Upper lobe of right lung (tissue), 1 donor: Measurements from ENCODE around the gene SDC1. TPM values are rescaled to one million over a fixed set of nuclear protein-coding genes. Genes with fewer than 3 reads are reported as not detected.

Experiments used
- ATAC-seq: fragments of 200-7000 bp; cut with Tn5 transposase; one replicate; pipeline ENCODE4 v1.9.1; 2020; ENCODE audit warnings: mild to moderate bottlenecking, moderate library complexity
- DNase-seq: peaks from one replicate; pipeline ENCODE4 v3.0.0-alpha.2; 2020
- H3K27ac ChIP-seq: fragments of 200-600 bp; one replicate; pipeline ENCODE4 v1.8.0; 2022
- H3K27me3 ChIP-seq: fragments of 200-600 bp; one replicate; pipeline ENCODE4 v1.8.0; 2022; ENCODE audit warnings: mild to moderate bottlenecking
- H3K36me3 ChIP-seq: fragments of 200-600 bp; one replicate; pipeline ENCODE4 v1.8.0; 2022
- H3K4me1 ChIP-seq: fragments of 200-600 bp; one replicate; pipeline ENCODE4 v1.8.0; 2022
- H3K4me3 ChIP-seq: fragments of 200-600 bp; one replicate; pipeline ENCODE4 v1.8.0; 2022; ENCODE audit warnings: mild to moderate bottlenecking
- H3K9me3 ChIP-seq: fragments of 200-600 bp; one replicate; pipeline ENCODE4 v1.8.0; 2022
- intact Hi-C: fragments of 100-400 bp; cut with DNase I; formaldehyde crosslinking; loops from one replicate; pipeline ENCODE4 v1.11.0; 2022
- total RNA-seq: library from RNA; stranded (reverse); fragmentation: NEBNext Ultra II Directional; extraction: Animal tissue kit (Norgen Biotek cat#: 25700); gene quantifications from one replicate; pipeline ENCODE4 v1.2.1, GENCODE V29; 2021
- TF ChIP-seq, protein P1 (sequence below): fragments of 200-600 bp; IDR thresholded peaks from one replicate; pipeline ENCODE4 v1.8.0; 2022; ENCODE audit warnings: antibody characterized with exemption
- donor health status: DM: no; HTN: yes; CAD: no; lungs with severe emphysema.

Gene SDC1
- total RNA-seq, 1 donor from 2014 or later: 148 TPM

DNA sequence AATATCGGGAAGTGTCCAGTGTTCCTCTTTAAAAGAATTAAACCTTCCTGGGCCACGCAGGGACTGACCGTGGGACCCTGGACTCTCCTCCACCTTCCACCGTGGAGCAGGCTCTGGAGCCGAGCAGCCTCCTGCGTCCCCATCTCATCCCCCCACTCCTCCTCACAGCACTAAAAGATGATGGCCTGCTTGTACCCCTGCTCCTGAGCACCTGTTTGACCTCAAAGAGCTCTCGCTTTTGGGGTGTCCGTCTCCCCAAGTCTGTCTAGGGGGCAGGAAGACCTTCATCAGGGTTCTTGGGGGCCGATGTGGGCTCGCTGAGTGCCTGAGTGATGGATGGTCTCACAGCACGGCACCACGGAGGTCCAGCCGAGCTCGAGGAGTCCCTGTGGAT is 1.2 kb upstream of the SDC1 start:
- Histone ChIP-seq H3K36me3 (no peaks in the 10 kb centered on the region), H3K27me3 (peaks cover 3% of the 10 kb centered on the region), H3K27ac (no peak overlapping the region), H3K9me3 (no peaks in the 10 kb centered on the region), H3K4me1 (peaks cover 16% of the 10 kb centered on the region), H3K4me3 (no peak overlapping the region)
- TF ChIP-seq, protein P1, sequence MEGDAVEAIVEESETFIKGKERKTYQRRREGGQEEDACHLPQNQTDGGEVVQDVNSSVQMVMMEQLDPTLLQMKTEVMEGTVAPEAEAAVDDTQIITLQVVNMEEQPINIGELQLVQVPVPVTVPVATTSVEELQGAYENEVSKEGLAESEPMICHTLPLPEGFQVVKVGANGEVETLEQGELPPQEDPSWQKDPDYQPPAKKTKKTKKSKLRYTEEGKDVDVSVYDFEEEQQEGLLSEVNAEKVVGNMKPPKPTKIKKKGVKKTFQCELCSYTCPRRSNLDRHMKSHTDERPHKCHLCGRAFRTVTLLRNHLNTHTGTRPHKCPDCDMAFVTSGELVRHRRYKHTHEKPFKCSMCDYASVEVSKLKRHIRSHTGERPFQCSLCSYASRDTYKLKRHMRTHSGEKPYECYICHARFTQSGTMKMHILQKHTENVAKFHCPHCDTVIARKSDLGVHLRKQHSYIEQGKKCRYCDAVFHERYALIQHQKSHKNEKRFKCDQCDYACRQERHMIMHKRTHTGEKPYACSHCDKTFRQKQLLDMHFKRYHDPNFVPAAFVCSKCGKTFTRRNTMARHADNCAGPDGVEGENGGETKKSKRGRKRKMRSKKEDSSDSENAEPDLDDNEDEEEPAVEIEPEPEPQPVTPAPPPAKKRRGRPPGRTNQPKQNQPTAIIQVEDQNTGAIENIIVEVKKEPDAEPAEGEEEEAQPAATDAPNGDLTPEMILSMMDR: no peak
- DNase-seq: peak; percentile 51
- intact Hi-C loops: no loop called here
- no peak for ATAC-seq

DNA sequence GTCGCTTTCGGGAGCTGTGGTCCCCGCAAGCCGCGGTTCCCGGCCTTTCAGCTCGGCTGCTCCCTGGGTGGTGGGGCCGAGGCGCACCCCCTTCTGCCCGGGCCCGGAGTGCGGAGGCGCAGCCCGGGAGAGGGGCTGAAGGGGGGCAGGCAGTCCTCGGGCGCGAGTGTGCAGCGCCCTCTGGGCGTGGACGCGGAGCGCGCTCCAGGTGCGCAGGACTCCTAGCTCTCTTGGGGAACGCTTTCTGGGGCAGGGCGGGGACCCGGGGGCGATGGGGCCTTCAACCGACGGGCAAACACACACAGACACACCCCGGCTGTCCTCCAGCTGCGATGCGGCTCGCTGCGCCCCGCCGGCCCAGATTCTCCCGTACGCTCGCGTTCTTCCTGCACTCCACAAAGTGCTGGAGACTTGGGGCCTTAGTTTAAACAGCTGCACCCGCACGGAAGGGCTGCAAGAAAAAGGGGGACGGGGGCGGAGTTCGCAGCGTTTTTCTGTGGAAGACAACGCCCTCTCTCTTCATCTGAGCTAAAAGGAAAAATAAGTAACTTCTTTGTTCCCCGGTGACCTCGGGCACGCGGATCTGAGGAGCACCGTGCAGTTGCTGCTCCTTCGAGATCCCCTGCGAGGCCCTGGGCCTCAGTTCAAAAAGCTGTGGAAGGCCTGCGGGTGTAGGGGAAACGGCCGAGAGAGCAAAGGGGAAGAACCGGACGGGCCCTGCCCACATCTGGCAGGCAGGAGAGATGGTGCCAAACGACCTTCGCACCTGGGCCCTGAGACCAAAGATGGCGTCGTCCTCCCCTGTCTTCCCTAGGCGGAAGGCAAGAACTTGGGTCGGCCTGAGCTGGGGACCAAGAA is 593 bp upstream of the SDC1 start:
- intact Hi-C loops: no loop called here
- DNase-seq (peak; percentile 91), ATAC-seq (peak; percentile 88)
- Histone ChIP-seq H3K4me3 (peak overlapping the region; percentile 65), H3K27me3 (peaks cover 3% of the 10 kb centered on the region), H3K4me1 (peaks cover 16% of the 10 kb centered on the region), H3K27ac (peak overlapping the region; percentile 72), H3K9me3 (no peaks in the 10 kb centered on the region), H3K36me3 (no peaks in the 10 kb centered on the region)
- TF ChIP-seq, protein P1: peak; percentile 45

DNA sequence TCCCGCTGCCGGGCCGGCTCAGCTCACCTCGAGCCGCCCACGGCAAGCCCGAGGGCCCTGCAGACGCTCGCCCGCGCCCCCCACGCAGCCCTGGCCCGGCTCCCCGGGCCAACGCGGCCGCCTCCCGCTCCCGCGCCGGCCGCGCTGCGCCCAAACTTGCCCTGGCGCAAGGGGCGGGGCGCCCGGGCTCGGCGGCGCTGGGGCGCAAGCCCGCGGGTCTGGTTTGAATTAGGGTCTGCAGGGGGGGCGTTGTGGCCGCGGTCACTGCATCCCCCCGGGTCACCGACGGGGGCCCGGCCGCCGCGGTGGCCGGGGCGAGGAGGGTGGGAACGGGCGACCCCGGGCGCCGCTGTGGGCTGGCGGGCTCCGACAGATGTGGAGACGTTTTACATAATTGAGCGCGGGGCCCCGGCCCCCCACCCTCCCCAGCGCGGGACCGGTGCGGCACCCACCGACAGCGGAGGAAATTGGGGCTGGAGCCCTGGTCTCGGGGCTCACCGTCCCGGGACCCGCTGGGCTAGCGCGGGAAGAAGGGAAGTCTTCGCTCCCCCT is 690 bp downstream of the SDC1 start:
- Histone ChIP-seq H3K4me3 (peak overlapping the region; percentile 65), H3K9me3 (no peaks in the 10 kb centered on the region), H3K27me3 (peaks cover 3% of the 10 kb centered on the region), H3K36me3 (no peaks in the 10 kb centered on the region), H3K27ac (peak overlapping the region; percentile 72), H3K4me1 (peaks cover 16% of the 10 kb centered on the region)
- DNase-seq (peak; percentile 76), ATAC-seq (peak; percentile 42)
- TF ChIP-seq, protein P1: no peak
- intact Hi-C loops: no loop called here

DNA sequence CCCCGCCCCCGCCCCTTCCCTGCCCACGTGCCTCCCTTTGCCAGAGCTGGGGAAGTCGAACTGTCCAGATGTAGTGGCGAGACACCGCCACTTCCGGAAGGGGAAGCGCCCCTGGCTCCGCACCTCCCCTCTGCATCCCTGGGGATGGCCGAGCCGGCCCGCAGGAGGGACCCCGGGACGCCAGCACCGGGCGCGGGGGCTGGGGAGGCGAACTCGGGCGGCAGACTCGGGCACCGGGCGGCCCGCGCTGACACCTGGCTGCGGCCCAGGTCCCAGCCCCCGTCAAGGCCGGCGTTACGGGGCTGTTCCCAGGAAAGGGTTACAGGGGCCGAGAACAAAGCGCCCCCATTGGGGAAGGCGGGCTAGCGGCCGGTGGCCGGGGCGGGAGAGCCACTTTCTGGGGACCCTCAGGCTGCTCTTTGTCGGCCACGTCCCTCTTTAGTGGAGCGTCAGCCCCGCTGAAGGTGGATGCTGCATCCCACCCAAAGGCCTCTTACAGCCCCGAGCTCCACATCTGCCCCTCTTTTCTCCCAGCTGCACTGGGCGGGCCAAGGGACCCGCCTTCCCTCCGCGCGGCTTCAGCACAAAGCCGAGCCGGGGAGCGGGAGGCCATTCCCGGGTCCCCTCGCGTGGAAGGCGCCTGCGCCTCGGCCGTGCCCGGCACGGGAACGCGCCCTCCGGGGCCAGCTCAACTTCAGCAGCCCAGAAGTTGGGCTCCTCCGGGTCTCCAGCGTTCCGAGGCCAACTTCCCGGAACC is 1.3 kb downstream of the SDC1 start:
- peak; percentile 26 for ATAC-seq
- peaks cover 3% of the 10 kb centered on the region for H3K27me3 ChIP-seq
- H3K4me3 ChIP-seq: peak overlapping the region; percentile 65
- H3K4me1 ChIP-seq: peaks cover 16% of the 10 kb centered on the region
- H3K27ac ChIP-seq: peak overlapping the region; percentile 72
- no peaks in the 10 kb centered on the region for H3K36me3 ChIP-seq
- TF ChIP-seq, protein P1: no peak
- intact Hi-C loops: no loop called here
- peak; percentile 70 for DNase-seq
- no peaks in the 10 kb centered on the region for H3K9me3 ChIP-seq

DNA sequence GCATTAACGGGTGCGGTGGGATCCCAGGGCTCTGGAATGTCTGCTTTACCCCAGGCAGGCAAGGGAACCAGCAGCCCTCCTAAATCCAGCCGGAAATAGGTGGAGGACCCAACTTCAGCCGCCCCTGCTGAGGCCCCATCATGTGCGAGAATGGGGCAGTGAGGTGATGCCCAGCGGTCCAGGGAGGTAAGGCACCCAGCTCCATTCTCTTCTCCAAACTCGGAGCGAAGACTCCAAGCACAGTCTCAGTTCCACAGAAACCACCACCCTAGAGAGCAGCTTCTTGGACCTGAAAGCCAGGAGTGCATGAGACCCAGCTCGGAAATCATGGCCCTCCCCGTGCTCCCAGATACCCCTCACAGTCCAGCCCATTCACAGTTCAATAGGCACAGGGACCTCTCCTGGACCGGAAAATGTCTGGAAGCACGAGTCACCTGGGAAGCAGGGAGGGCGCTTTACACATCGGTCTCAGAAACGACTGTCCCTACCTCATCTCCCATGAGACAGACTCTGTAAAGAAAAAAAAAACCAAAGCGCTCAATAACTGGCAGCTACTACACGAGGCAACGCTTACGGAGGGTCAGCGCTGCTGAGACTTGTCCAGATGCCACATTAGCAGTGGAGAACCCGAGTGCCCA is 2.0 kb downstream of the SDC1 start:
- intact Hi-C loops: no loop called here
- no peaks in the 10 kb centered on the region for H3K36me3 ChIP-seq
- peak overlapping the region; percentile 65 for H3K4me3 ChIP-seq
- no peak for ATAC-seq
- H3K4me1 ChIP-seq: peaks cover 16% of the 10 kb centered on the region
- TF ChIP-seq, protein P1: no peak
- no peaks in the 10 kb centered on the region for H3K9me3 ChIP-seq
- peaks cover 3% of the 10 kb centered on the region for H3K27me3 ChIP-seq
- peak; percentile 58 for DNase-seq
- peak overlapping the region; percentile 72 for H3K27ac ChIP-seq
